K562 (cell line): ENCODE measurements around the gene LAPTM4A. TPM values are rescaled to one million over a fixed set of nuclear protein-coding genes. Genes with fewer than 3 reads are reported as not detected.

Experiments
- CBX3 ChIP-seq, 2 experiments: IDR thresholded peaks; 1 replicate in 1 of 2; 2 replicates in 1 of 2; pipeline ENCODE4 v1.6.1; 2012; ENCODE audit warnings: inconsistent platforms in 2 of 2, low read length in 2 of 2, borderline replicate concordance in 1 of 2, control low read depth in 1 of 2
- COPS2 ChIP-seq: fragments of 450-650 bp; conservative IDR thresholded peaks from 2 replicates; pipeline ENCODE4 v1.6.1; 2016; ENCODE audit warnings: mild to moderate bottlenecking, moderate library complexity
- DNMT1 ChIP-seq: fragments of 450-650 bp; IDR thresholded peaks from 2 replicates; pipeline ENCODE4 v1.6.1; 2016; ENCODE audit warnings: antibody characterized with exemption, mild to moderate bottlenecking
- ELF1 ChIP-seq: fragments of 200-800 bp; sonication (Bioruptor generic); IDR thresholded peaks from 2 replicates; pipeline ENCODE4 v1.6.1; 2016; ENCODE audit warnings: missing genetic modification characterization, missing compliant biosample characterization
- HLTF ChIP-seq: fragments of 450-650 bp; IDR thresholded peaks from 2 replicates; pipeline ENCODE4 v1.6.1; 2016
- HNRNPUL1 ChIP-seq: fragments of 200-400 bp; formaldehyde crosslinking; IDR thresholded peaks from 2 replicates; pipeline ENCODE4 v1.6.1; 2017; ENCODE audit warnings: low read length
- KAT2B ChIP-seq: IDR thresholded peaks from one replicate; pipeline ENCODE4 v1.6.1; 2012; ENCODE audit warnings: low read depth, mild to moderate bottlenecking, control low read depth, inconsistent platforms, low read length, moderate library complexity
- MEF2D ChIP-seq: conservative IDR thresholded peaks from 2 replicates; pipeline ENCODE4 v1.6.1; 2016; ENCODE audit warnings: low read depth, missing genetic modification characterization, missing compliant biosample characterization
- MTA2 ChIP-seq: fragments of 450-650 bp; IDR thresholded peaks from 2 replicates; pipeline ENCODE4 v1.6.1; 2016; ENCODE audit warnings: low read depth
- NKRF ChIP-seq: fragments of 450-650 bp; IDR thresholded peaks from 2 replicates; pipeline ENCODE4 v1.6.1; 2016; ENCODE audit warnings: borderline replicate concordance
- NR0B1 ChIP-seq: fragments of 450-650 bp; IDR thresholded peaks from one replicate; pipeline ENCODE4 v1.6.1; 2018; ENCODE audit warnings: mild to moderate bottlenecking, moderate library complexity; ENCODE audit not compliant: partially characterized antibody
- PHB ChIP-seq: fragments of 250-450 bp; sonication (Bioruptor Pico); IDR thresholded peaks from 2 replicates; pipeline ENCODE4 v1.5.0; 2021
- POLR2H ChIP-seq: IDR thresholded peaks from 2 replicates; pipeline ENCODE4 v1.6.1; 2016; ENCODE audit warnings: missing genetic modification characterization, low read depth, mild to moderate bottlenecking, control low read depth, missing compliant biosample characterization, moderate library complexity
- RBM17 ChIP-seq: fragments of 200-400 bp; formaldehyde crosslinking; IDR thresholded peaks from 2 replicates; pipeline ENCODE4 v1.6.1; 2017; ENCODE audit warnings: low read depth, mild to moderate bottlenecking, low read length, borderline replicate concordance
- SMAD4 ChIP-seq: fragments of 250-450 bp; sonication (Bioruptor Pico); conservative IDR thresholded peaks from 2 replicates; pipeline ENCODE4 v1.8.0; 2021; ENCODE audit warnings: inconsistent platforms, mild to moderate bottlenecking, moderate library complexity
- SMARCB1 ChIP-seq: IDR thresholded peaks from 2 replicates; pipeline ENCODE4 v1.6.1; 2011; ENCODE audit warnings: improper control_type of control experiment, low read depth; ENCODE audit not compliant: insufficient read length
- STAT5A ChIP-seq: IDR thresholded peaks from 2 replicates; pipeline ENCODE4 v1.6.1; 2012; ENCODE audit warnings: low read length, inconsistent platforms, borderline replicate concordance
- TAF1 ChIP-seq: IDR thresholded peaks from 2 replicates; pipeline ENCODE4 v1.6.1; 2011; ENCODE audit warnings: mild to moderate bottlenecking, low read length, moderate library complexity; ENCODE audit not compliant: insufficient read depth, control insufficient read depth, severe bottlenecking; ENCODE audit errors: extremely low read depth
- TRIM28 ChIP-seq: fragments of 450-650 bp; IDR thresholded peaks from 2 replicates; pipeline ENCODE4 v1.6.1; 2017
- ZBTB1 ChIP-seq: sonication (generic); formaldehyde crosslinking; IDR thresholded peaks from 2 replicates; pipeline ENCODE4 v1.8.1; 2023; ENCODE audit warnings: missing genetic modification reagents, low read depth, mild to moderate bottlenecking, borderline replicate concordance
- ZKSCAN8 ChIP-seq: fragments of 200-800 bp; sonication (Bioruptor generic); IDR thresholded peaks from 2 replicates; pipeline ENCODE4 v1.6.1; 2016; ENCODE audit warnings: missing genetic modification characterization, missing compliant biosample characterization
- ZNF395 ChIP-seq: fragments of 200-800 bp; sonication (Bioruptor generic); IDR thresholded peaks from 2 replicates; pipeline ENCODE4 v1.6.1; 2017; ENCODE audit warnings: missing genetic modification characterization, missing compliant biosample characterization
- ZNF507 ChIP-seq: conservative IDR thresholded peaks from 2 replicates; pipeline ENCODE4 v1.6.1; 2017; ENCODE audit warnings: missing genetic modification characterization, missing compliant biosample characterization
- ZNF57 ChIP-seq: fragments of 450-650 bp; formaldehyde crosslinking; IDR thresholded peaks from 2 replicates; pipeline ENCODE4 v1.4.0; 2020; ENCODE audit warnings: mild to moderate bottlenecking, moderate library complexity
- polyA plus RNA-seq, 8 experiments: library from polyadenylated mRNA; depleted of rRNA in 4 of 8; stranded (reverse) in 5 of 8; unstranded in 3 of 8; fragments of >200 nt; fragmentation: Nextera tagmentation in 2 of 8; fragmentation: Illumina TruSeq in 1 of 8; extraction: Ambion mirVana in 2 of 8; extraction: Trizol in 1 of 8; gene quantifications; 2 replicates each; pipeline versions ENCODE4 v1.2.1 to v1.2.3, GENCODE V29; 2011 to 2014; ENCODE audit warnings: inconsistent platforms in 1 of 8, missing spikeins in 1 of 8
- total RNA-seq, 7 experiments: library from RNA; depleted of rRNA in 6 of 7; stranded (reverse); fragments of >200 nt in 6 of 7; fragmentation: Illumina TruSeq in 2 of 7; extraction: Trizol in 2 of 7; gene quantifications; 2 replicates each; pipeline versions ENCODE4 v1.2.1 to v1.2.3, GENCODE V29; 2011 to 2021; ENCODE audit warnings: low replicate concordance in 1 of 7
- TF ChIP-seq, protein P1 (sequence below): sonication (generic); formaldehyde crosslinking; IDR thresholded peaks from 2 replicates; pipeline ENCODE4 v1.5.0; 2020; ENCODE audit warnings: missing genetic modification reagents

The LAPTM4A gene
- total and polyA plus RNA-seq, 9 of the 15 experiments (the other 6 are each of a cell fraction or from before 2014, with no cell fraction given) = 13.4 to 157 (median 50.1) TPM

GRCh38 chr2:20089715-20090464 lies 38.5 kb upstream of the LAPTM4A start (continued):
- TF ChIP-seq NKRF (no peak), ELF1 (tag) (no peak), TRIM28 (no peak), RBM17 (no peak), SMARCB1 (no peak), POLR2H (no peak), DNMT1 (no peak), TAF1 (no peak), ZNF395 (no peak), CBX3 (IDR thresholded peaks at IDR 0.05; ENCODE audit: borderline replicate concordance in 1 of 2, low read length in 2 of 2) (no peak), ZNF507 (tag) (no peak), NR0B1 (no peak), MEF2D (tag) (0 out of 2 replicates have a peak, but pooled peaks have one; percentile 39), ZNF57 (no peak), COPS2 (no peak), MTA2 (peak; percentile 55), HLTF (no peak), HNRNPUL1 (no peak), STAT5A (no peak), SMAD4 (no peak; the same call in 1 of the 2 replicates), PHB (CRISPR knock-in tag) (no peak), ZKSCAN8 (CRISPR knock-in tag) (no peak), KAT2B (no peak), ZBTB1 (CRISPR knock-in tag) (no peak)
- TF ChIP-seq, protein P1, sequence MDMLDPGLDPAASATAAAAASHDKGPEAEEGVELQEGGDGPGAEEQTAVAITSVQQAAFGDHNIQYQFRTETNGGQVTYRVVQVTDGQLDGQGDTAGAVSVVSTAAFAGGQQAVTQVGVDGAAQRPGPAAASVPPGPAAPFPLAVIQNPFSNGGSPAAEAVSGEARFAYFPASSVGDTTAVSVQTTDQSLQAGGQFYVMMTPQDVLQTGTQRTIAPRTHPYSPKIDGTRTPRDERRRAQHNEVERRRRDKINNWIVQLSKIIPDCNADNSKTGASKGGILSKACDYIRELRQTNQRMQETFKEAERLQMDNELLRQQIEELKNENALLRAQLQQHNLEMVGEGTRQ = no peak
